ENCODE measurements around the gene STUM. TPM values are rescaled to one million over a fixed set of nuclear protein-coding genes. Genes with fewer than 3 reads are reported as not detected.

The STUM gene
- total RNA-seq, 1 experiment from 2014 or later = 0.11 TPM

DNA sequence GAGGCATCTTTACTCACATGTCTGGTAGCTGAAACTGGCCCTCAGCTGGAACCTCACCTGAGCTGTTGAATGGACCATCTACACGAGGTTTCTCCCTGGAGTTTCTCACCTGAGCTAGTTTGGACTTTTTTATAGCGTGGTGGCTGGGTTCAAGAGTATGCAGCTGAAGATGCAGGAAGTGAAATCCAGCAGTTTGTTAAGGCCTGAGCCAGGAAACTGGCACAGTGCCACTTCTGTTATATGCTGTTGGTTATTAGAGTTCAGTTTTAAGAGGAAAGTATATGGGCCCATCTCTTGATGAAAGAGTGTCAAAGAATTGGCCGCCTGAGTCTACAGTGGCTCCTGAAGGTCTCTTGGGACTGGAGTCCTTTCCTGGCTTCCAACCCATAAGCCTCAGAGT, 35.6 kb downstream of the STUM start:
- no peaks in the 10 kb centered on the region for H3K9me3 Mint-ChIP-seq
- peaks cover 3% of the 10 kb centered on the region for H3K27me3 Mint-ChIP-seq (ENCODE audit: low read depth)
- H3K36me3 Mint-ChIP-seq (ENCODE audit: insufficient read depth in 1 of 3, low read depth in 3 of 3) = peaks cover 0 to 1% (median 0%) of the 10 kb centered on the region in 3 experiments; a peak in 1 of 7 replicates
- H3K4me1 Mint-ChIP-seq = no peaks in the 10 kb centered on the region
- Histone ChIP-seq H2AFZ (ENCODE audit: low read length) (no peak overlapping the region), H4K20me1 (ENCODE audit: control insufficient read depth, insufficient read depth, insufficient read length) (no peaks in the 10 kb centered on the region), H3K9ac (ENCODE audit: extremely low read depth, insufficient read length, low read length) (no peak overlapping the region), H3K27ac (ENCODE audit: insufficient read length, low read depth, low read length) (no peak overlapping the region), H3K4me2 (ENCODE audit: insufficient read depth, insufficient read length, low read length) (no peak overlapping the region), H3K4ac (ENCODE audit: low read depth, low read length) (no peak overlapping the region), H4K8ac (replicated peaks; ENCODE audit: insufficient read length, low read depth, low read length) (no peak overlapping the region), H3K27me3 (ENCODE audit: insufficient read depth, low read length) (no peaks in the 10 kb centered on the region; the same call in 1 of the 2 replicates), H4K5ac (ENCODE audit: insufficient read length, low read depth, low read length) (no peak overlapping the region), H2BK120ac (ENCODE audit: low read depth, low read length, poor library complexity, severe bottlenecking) (no peak overlapping the region), H3K79me2 (ENCODE audit: insufficient read depth, low read length) (no peaks in the 10 kb centered on the region), H3K4me1 (ENCODE audit: insufficient read depth, low read length) (no peaks in the 10 kb centered on the region), H3K79me1 (ENCODE audit: insufficient read depth, low read depth, low read length, poor library complexity, severe bottlenecking) (no peaks in the 10 kb centered on the region), H3K56ac (ENCODE audit: insufficient read length, low read depth, low read length) (no peak overlapping the region), H2AK5ac (ENCODE audit: insufficient read length, low read length) (no peak overlapping the region), H2BK20ac (ENCODE audit: low read depth, low read length, poor library complexity, severe bottlenecking) (no peak overlapping the region), H3T11ph (ENCODE audit: low read length) (no peak overlapping the region), H2BK12ac (ENCODE audit: insufficient read length, low read depth, low read length) (no peak overlapping the region), H3K23ac (ENCODE audit: insufficient read length, low read depth, low read length) (no peak overlapping the region), H3K9me3 (ENCODE audit: control insufficient read depth, low read depth, low read length) (no peaks in the 10 kb centered on the region), H2BK15ac (ENCODE audit: low read depth, low read length) (no peak overlapping the region), H2BK5ac (ENCODE audit: insufficient read length, low read length) (no peak overlapping the region), H3K14ac (ENCODE audit: insufficient read depth, low read length) (no peak overlapping the region), H4K91ac (ENCODE audit: insufficient read length, low read depth, low read length) (no peak overlapping the region), H3K18ac (ENCODE audit: insufficient read length, low read depth, low read length) (no peak overlapping the region), H3K23me2 (ENCODE audit: insufficient read length, low read depth, low read length, poor library complexity, severe bottlenecking) (no peaks in the 10 kb centered on the region)
- no peak for TF ChIP-seq CTCF (conservative IDR thresholded peaks at IDR 0.05)
- no CpG with 5 or more reads among the region's 3 CpGs for WGBS (ENCODE audit: extremely low coverage, insufficient read length, low lambda C conversion rate)
- H3K27ac Mint-ChIP-seq = no peak overlapping the region
- no peak for DNase-seq
- no peak overlapping the region for H3K4me3 Mint-ChIP-seq

Measured in H9 (cell line).